ENCODE measurements around the gene CCNF.
"Not testable (repeated sequence)": the region's sequence is repeated elsewhere in the genome, so short reads cannot be mapped to it uniquely, and the experiment has no call there.

CCNF gene

GRCh38 chr16:2471016-2471652, 41.9 kb downstream of the CCNF start, which contains the start of gene NTN3:
TSS of gene NTN3 (plus strand) at chr16:2471297. CDS start at chr16:2471702, 405 bp downstream.
- DNase-seq (ENCODE audit: low spot score in 2 of 2) (no peak), ATAC-seq (no peak)
- Mint-ChIP-seq H3K36me3 (no peaks in the 10 kb centered on the region), H3K27ac (no peak within 1 kb of the TSS), H3K9me3 (no peaks in the 10 kb centered on the region), H3K4me1 (peaks cover 29% of the 10 kb centered on the region), H3K4me3 (peak within 1 kb of the TSS; percentile 71)

- DNase-seq (ENCODE audit: low spot score in 2 of 2) (no peak), ATAC-seq (no peak)
- peaks cover 36% of the 10 kb centered on the region for H3K4me1 Mint-ChIP-seq
- H3K4me3 Mint-ChIP-seq: peak overlapping the region; percentile 71
- no peaks in the 10 kb centered on the region for H3K36me3 Mint-ChIP-seq
- no peak overlapping the region for H3K27ac Mint-ChIP-seq
- no peaks in the 10 kb centered on the region for H3K9me3 Mint-ChIP-seq
Measured at GRCh38 chr16:2471653-2472487, 42.6 kb downstream of the CCNF start.

GRCh38 chr16:2472488-2472864, 43.2 kb downstream of the CCNF start:
- H3K27ac Mint-ChIP-seq: no peak overlapping the region
- H3K36me3 Mint-ChIP-seq: peaks cover 2% of the 10 kb centered on the region
- H3K4me3 Mint-ChIP-seq: peak overlapping the region; percentile 71
- no peak for ATAC-seq
- no peak for DNase-seq (ENCODE audit: low spot score in 2 of 2)
- H3K4me1 Mint-ChIP-seq: peaks cover 36% of the 10 kb centered on the region
- no peaks in the 10 kb centered on the region for H3K9me3 Mint-ChIP-seq

GRCh38 chr16:2472885-2473445, 43.7 kb downstream of the CCNF start:
- H3K4me3 Mint-ChIP-seq: peak overlapping the region; percentile 71
- ATAC-seq: no peak

GRCh38 chr16:2473446-2473926, 44.2 kb downstream of the CCNF start:
- no peak for ATAC-seq
- H3K36me3 Mint-ChIP-seq: peaks cover 12% of the 10 kb centered on the region
- H3K27ac Mint-ChIP-seq: no peak overlapping the region
- no peak for DNase-seq (ENCODE audit: low spot score in 2 of 2)
- no peaks in the 10 kb centered on the region for H3K9me3 Mint-ChIP-seq
- H3K4me3 Mint-ChIP-seq: peak overlapping the region; percentile 71
- peaks cover 37% of the 10 kb centered on the region for H3K4me1 Mint-ChIP-seq

More at GRCh38 chr16:2472885-2473445, 43.7 kb downstream of the CCNF start:
- peaks cover 41% of the 10 kb centered on the region for H3K4me1 Mint-ChIP-seq
- no peaks in the 10 kb centered on the region for H3K9me3 Mint-ChIP-seq
- no peak for DNase-seq (ENCODE audit: low spot score in 2 of 2)
- peaks cover 7% of the 10 kb centered on the region for H3K36me3 Mint-ChIP-seq
- no peak overlapping the region for H3K27ac Mint-ChIP-seq

- Mint-ChIP-seq H3K36me3 (peaks cover 13% of the 10 kb centered on the region), H3K27ac (no peak overlapping the region), H3K4me1 (peaks cover 35% of the 10 kb centered on the region), H3K4me3 (peak overlapping the region; percentile 71), H3K9me3 (no peaks in the 10 kb centered on the region)
- peak; percentile 46 to 78 for DNase-seq (ENCODE audit: low spot score in 2 of 2)
- ATAC-seq: peak; percentile 71
Measured at GRCh38 chr16:2473999-2474876, 45.0 kb downstream of the CCNF start.

GRCh38 chr16:2474877-2475412, 45.7 kb downstream of the CCNF start, which contains the start of gene TBC1D24:
TSS of gene TBC1D24 (plus strand) at chr16:2475127. CDS start at chr16:2496149, 21,022 bp downstream.
- ATAC-seq (peak; percentile 78), DNase-seq (ENCODE audit: low spot score in 2 of 2) (peak; percentile 92 to 93)
- Mint-ChIP-seq H3K27ac (no peak within 1 kb of the TSS), H3K4me3 (peak within 1 kb of the TSS; percentile 71), H3K36me3 (peaks cover 13% of the 10 kb centered on the region), H3K4me1 (peaks cover 30% of the 10 kb centered on the region), H3K9me3 (no peaks in the 10 kb centered on the region)

GRCh38 chr16:2475413-2476344, 46.4 kb downstream of the CCNF start:
- Mint-ChIP-seq H3K27ac (no peak overlapping the region), H3K9me3 (no peaks in the 10 kb centered on the region)

GRCh38 chr16:2476345-2476720, 47.1 kb downstream of the CCNF start:
- ATAC-seq: no peak
- peaks cover 27% of the 10 kb centered on the region for H3K4me1 Mint-ChIP-seq
- peak overlapping the region; percentile 71 for H3K4me3 Mint-ChIP-seq
- DNase-seq (ENCODE audit: low spot score in 2 of 2): no peak
- peaks cover 13% of the 10 kb centered on the region for H3K36me3 Mint-ChIP-seq
- H3K9me3 Mint-ChIP-seq: no peaks in the 10 kb centered on the region
- H3K27ac Mint-ChIP-seq: no peak overlapping the region

More at GRCh38 chr16:2475413-2476344, 46.4 kb downstream of the CCNF start:
- Mint-ChIP-seq H3K4me3 (peak overlapping the region; percentile 71), H3K36me3 (peaks cover 13% of the 10 kb centered on the region), H3K4me1 (peaks cover 27% of the 10 kb centered on the region)
- DNase-seq (ENCODE audit: low spot score in 2 of 2): no peak
- ATAC-seq: peak; percentile 43

- Mint-ChIP-seq H3K9me3 (no peaks in the 10 kb centered on the region), H3K4me1 (peaks cover 27% of the 10 kb centered on the region), H3K4me3 (peak overlapping the region; percentile 71), H3K36me3 (peaks cover 13% of the 10 kb centered on the region), H3K27ac (no peak overlapping the region)
- no peak for DNase-seq (ENCODE audit: low spot score in 2 of 2)
- no peak for ATAC-seq
Measured at GRCh38 chr16:2476741-2477140, 47.5 kb downstream of the CCNF start.

GRCh38 chr16:2477327-2477726, 48.1 kb downstream of the CCNF start:
- Mint-ChIP-seq H3K9me3 (no peaks in the 10 kb centered on the region), H3K36me3 (peaks cover 13% of the 10 kb centered on the region), H3K4me3 (no peak overlapping the region), H3K27ac (peak overlapping the region; percentile 70), H3K4me1 (peaks cover 33% of the 10 kb centered on the region)
- DNase-seq (ENCODE audit: low spot score in 2 of 2): no peak
- ATAC-seq: no peak

- DNase-seq (ENCODE audit: low spot score in 2 of 2) (no peak), ATAC-seq (no peak)
- no peak overlapping the region for H3K4me3 Mint-ChIP-seq
- H3K27ac Mint-ChIP-seq: no peak overlapping the region
- H3K36me3 Mint-ChIP-seq: peaks cover 13% of the 10 kb centered on the region
- no peaks in the 10 kb centered on the region for H3K9me3 Mint-ChIP-seq
- H3K4me1 Mint-ChIP-seq: peaks cover 35% of the 10 kb centered on the region
Measured at GRCh38 chr16:2478279-2478678, 49.0 kb downstream of the CCNF start.

GRCh38 chr16:2479996-2480395, 50.7 kb downstream of the CCNF start:
- Mint-ChIP-seq H3K27ac (peak overlapping the region; percentile 12), H3K4me1 (peaks cover 51% of the 10 kb centered on the region), H3K36me3 (peaks cover 13% of the 10 kb centered on the region)
- H3K9me3 Mint-ChIP-seq; DNase-seq (ENCODE audit: low spot score in 2 of 2); H3K4me3 Mint-ChIP-seq; ATAC-seq: not testable (repeated sequence)
